Thyroid gland (tissue), 4 donors: ENCODE results near the gene DNAAF5. TPM values are rescaled to one million over a fixed set of nuclear protein-coding genes. Genes with fewer than 3 reads are reported as not detected.

Experiments
- DNase-seq, 2 donors: peaks; one replicate each; pipeline ENCODE4 v3.0.0-alpha.2; 2019
- H3K27ac ChIP-seq, 3 donors: fragments of 200-600 bp; sonication (generic); 1 replicate in 2 of 3; 2 replicates in 1 of 3; pipeline ENCODE4 v1.5.1; 2016 to 2019; ENCODE audit warnings: mild to moderate bottlenecking in 1 of 3, moderate library complexity in 1 of 3
- H3K27me3 ChIP-seq: fragments of 200-600 bp; sonication (generic); one replicate; pipeline ENCODE4 v1.5.1; 2019
- H3K36me3 ChIP-seq, 2 donors: fragments of 200-600 bp; sonication (generic); one replicate each; pipeline ENCODE4 v1.5.1; 2016 to 2019
- H3K4me1 ChIP-seq, 2 donors: fragments of 200-600 bp; sonication (generic); one replicate each; pipeline ENCODE4 v1.5.1; 2017 to 2019
- H3K4me3 ChIP-seq, 3 donors: fragments of 200-600 bp; sonication (generic); replicated peaks in 1 of 3; 1 replicate in 2 of 3; 2 replicates in 1 of 3; pipeline ENCODE4 v1.5.1; 2016; ENCODE audit warnings: mild to moderate bottlenecking in 1 of 3
- H3K9me3 ChIP-seq: fragments of 200-600 bp; sonication (generic); one replicate; pipeline ENCODE4 v1.5.1; 2017
- POLR2A ChIP-seq, 2 donors: fragments of 450-650 bp; IDR thresholded peaks; one replicate each; pipeline ENCODE4 v1.6.1; 2017; ENCODE audit warnings: antibody characterized with exemption in 2 of 2, mild to moderate bottlenecking in 2 of 2, moderate library complexity in 1 of 2
- WGBS, 2 donors: methylation state at CpG; one replicate each; pipeline ENCODE4 v1.1.5; 2017; 5-methylcytosine and 5-hydroxymethylcytosine counted together
- intact Hi-C: fragments of 100-400 bp; cut with DNase I; formaldehyde crosslinking; loops from one replicate; pipeline ENCODE4 v1.15.1; 2023
- total RNA-seq, 4 donors: library from RNA; depleted of rRNA; stranded (reverse); fragments of >200 nt; gene quantifications; one replicate each; pipeline ENCODE4 v1.2.3, GENCODE V29; 2016
- TF ChIP-seq, protein P1 (sequence below), 6 experiments: fragments of 200-600 bp in 3 of 6; fragments of 450-650 bp in 3 of 6; sonication (generic) in 3 of 6; IDR thresholded peaks; one replicate each; pipeline ENCODE4 v1.5.1; 2016 to 2019; ENCODE audit warnings: antibody characterized with exemption in 6 of 6, mild to moderate bottlenecking in 2 of 6, inconsistent platforms in 1 of 6, moderate library complexity in 1 of 6

The DNAAF5 gene
- total RNA-seq, 4 donors from 2014 or later, result 20.2 to 40.7 (median 34.0) TPM

DNA sequence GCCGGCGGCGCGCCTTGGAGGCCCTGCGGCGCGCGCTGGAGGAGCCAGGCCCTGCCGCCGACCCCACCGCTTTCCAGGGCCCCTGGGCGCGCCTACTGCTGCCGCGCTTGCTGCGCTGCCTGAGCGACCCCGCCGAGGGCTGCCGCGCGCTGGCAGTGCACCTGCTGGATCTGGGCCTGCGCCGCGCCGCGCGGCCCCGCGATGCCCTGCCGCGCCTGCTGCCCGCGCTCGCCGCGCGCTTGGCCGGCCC, 280 bp downstream of the DNAAF5 start:
- H3K9me3 ChIP-seq, result no peaks in the 10 kb centered on the region
- peak overlapping the region; percentile 38 to 86 (median 80) for H3K4me3 ChIP-seq
- H3K27ac ChIP-seq, result peak overlapping the region in 1 of 3 donors; percentile 24
- intact Hi-C loops, result no loop called here
- TF ChIP-seq, protein P1, sequence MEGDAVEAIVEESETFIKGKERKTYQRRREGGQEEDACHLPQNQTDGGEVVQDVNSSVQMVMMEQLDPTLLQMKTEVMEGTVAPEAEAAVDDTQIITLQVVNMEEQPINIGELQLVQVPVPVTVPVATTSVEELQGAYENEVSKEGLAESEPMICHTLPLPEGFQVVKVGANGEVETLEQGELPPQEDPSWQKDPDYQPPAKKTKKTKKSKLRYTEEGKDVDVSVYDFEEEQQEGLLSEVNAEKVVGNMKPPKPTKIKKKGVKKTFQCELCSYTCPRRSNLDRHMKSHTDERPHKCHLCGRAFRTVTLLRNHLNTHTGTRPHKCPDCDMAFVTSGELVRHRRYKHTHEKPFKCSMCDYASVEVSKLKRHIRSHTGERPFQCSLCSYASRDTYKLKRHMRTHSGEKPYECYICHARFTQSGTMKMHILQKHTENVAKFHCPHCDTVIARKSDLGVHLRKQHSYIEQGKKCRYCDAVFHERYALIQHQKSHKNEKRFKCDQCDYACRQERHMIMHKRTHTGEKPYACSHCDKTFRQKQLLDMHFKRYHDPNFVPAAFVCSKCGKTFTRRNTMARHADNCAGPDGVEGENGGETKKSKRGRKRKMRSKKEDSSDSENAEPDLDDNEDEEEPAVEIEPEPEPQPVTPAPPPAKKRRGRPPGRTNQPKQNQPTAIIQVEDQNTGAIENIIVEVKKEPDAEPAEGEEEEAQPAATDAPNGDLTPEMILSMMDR (IDR thresholded peaks at IDR 0.05), result no peak
- TF ChIP-seq POLR2A (IDR thresholded peaks at IDR 0.05), result no peak
- WGBS, 2 donors, result 1% methylated on average over 24 of the region's 39 CpGs; no CpG with 5 or more reads in 1 of the 2 donors
- DNase-seq, result peak in 1 of 2 donors; percentile 18
- peaks cover 4 to 10% of the 10 kb centered on the region in 2 donors for H3K36me3 ChIP-seq
- H3K4me1 ChIP-seq, result peaks cover 14 to 16% of the 10 kb centered on the region in 2 donors
- H3K27me3 ChIP-seq, result no peaks in the 10 kb centered on the region

GRCh38 chr7:727104-727805, 756 bp downstream of the DNAAF5 start, which contains the start of gene PRKAR1B:
Gene PRKAR1B (minus strand): TSS chr7:727281. CDS start chr7:711505, 15,776 bp downstream.
- no peak for TF ChIP-seq POLR2A (IDR thresholded peaks at IDR 0.05)
- TF ChIP-seq, protein P1 (IDR thresholded peaks at IDR 0.05), result no peak
- peaks cover 4 to 10% of the 10 kb centered on the region in 2 donors for H3K36me3 ChIP-seq
- no peaks in the 10 kb centered on the region for H3K9me3 ChIP-seq
- DNase-seq, result peak in 1 of 2 donors; percentile 20
- intact Hi-C loops, result no loop called here
- 0 to 7% methylated on average over 7 to 12 of the region's 66 CpGs for WGBS, 2 donors
- peak within 1 kb of the TSS; percentile 38 to 86 (median 80) for H3K4me3 ChIP-seq
- H3K27me3 ChIP-seq, result no peaks in the 10 kb centered on the region
- peaks cover 14 to 16% of the 10 kb centered on the region in 2 donors for H3K4me1 ChIP-seq
- H3K27ac ChIP-seq, result peak within 1 kb of the TSS in 1 of 3 donors; percentile 24

- TF ChIP-seq, protein P1 (IDR thresholded peaks at IDR 0.05), result no peak
- TF ChIP-seq POLR2A (IDR thresholded peaks at IDR 0.05), result no peak
- H3K4me3 ChIP-seq, result peak overlapping the region in 1 of 3 donors; percentile 80
- H3K27me3 ChIP-seq, result no peaks in the 10 kb centered on the region
- no peak for DNase-seq
- intact Hi-C loops, result no loop called here
- H3K4me1 ChIP-seq, result peaks cover 14 to 16% of the 10 kb centered on the region in 2 donors
- no peak overlapping the region for H3K27ac ChIP-seq
- H3K36me3 ChIP-seq, result peaks cover 4 to 10% of the 10 kb centered on the region in 2 donors
- 40 to 42% methylated on average over 19 to 21 of the region's 21 CpGs for WGBS, 2 donors
- H3K9me3 ChIP-seq, result no peaks in the 10 kb centered on the region
Observed at GRCh38 chr7:727806-728460, 1.4 kb downstream of the DNAAF5 start.

DNA sequence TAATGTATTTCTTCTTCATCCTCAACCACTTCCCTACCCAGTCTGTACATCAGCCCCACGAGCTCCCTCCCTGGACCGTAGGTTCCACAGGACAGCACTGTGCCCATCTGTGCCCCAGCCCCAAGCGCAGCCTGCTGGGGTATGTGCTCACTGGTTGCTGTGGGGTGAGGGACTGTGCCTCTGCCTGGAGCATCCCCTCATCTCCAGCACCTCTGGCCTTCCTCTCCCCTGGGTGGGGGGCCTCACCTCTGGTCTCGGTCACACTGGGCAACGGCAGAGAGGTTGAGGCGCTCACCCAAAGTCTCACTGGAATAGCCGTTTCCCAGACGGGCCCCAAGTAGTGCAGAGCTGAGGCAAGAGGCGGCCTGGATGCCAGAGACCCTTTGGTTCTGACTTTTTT, 2.1 kb downstream of the DNAAF5 start:
- Histone ChIP-seq H3K4me1 (peaks cover 14 to 16% of the 10 kb centered on the region in 2 donors), H3K4me3 (no peak overlapping the region), H3K36me3 (peaks cover 4 to 10% of the 10 kb centered on the region in 2 donors), H3K27me3 (no peaks in the 10 kb centered on the region), H3K9me3 (no peaks in the 10 kb centered on the region), H3K27ac (no peak overlapping the region)
- intact Hi-C loops, result no loop called here
- no peak for DNase-seq
- 87 to 93% methylated on average over 9 of the region's 9 CpGs for WGBS, 2 donors
- TF ChIP-seq, protein P1 (IDR thresholded peaks at IDR 0.05), result no peak
- no peak for TF ChIP-seq POLR2A (IDR thresholded peaks at IDR 0.05)
